ENCODE results near the gene KRT6B.

Gene KRT6B

DNA sequence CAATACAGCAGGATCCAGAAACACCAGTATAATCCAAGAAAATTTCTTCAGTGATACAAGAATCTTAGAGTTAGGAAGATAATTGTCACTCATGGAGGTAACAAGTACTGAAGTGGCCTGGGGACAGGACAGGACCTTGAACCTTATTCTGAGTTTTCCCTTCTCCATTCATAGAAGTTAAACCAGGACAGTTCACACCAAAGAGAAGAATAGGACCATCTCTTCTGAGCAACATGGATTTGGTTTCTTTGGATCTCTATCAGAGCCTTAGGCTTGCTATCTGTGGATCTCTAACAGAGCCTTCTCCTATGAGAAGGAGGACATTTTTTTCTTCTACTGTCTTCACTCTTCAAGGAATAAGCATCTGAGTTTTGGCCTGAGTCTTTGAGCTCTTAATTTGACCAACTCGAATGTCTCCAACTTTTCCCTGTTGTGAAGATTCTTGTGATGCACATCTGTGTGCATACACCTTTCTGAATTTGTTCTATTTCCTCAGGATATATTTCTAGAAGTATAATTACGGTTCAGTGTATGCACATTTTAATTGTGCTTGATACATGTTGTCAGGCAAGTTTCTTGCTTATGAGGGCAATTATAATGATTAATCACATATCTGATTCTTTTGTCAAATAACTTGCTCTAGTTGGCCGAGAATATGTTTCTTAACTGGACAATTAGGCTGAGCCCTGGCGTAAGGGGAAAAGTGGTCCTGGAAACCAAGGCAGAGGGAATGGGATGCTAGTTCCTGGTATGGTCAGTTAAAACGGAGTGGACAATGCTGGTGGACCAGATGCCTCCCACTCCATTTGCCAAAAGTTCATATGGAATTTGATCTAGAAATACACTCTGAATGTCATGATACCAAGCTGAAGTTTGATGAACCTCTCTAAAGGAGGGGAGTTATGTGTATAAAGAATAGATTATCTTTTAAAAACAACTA lies 34.5 kb upstream of the KRT6B start:
- Histone ChIP-seq H2AFZ (ENCODE audit: low read length) (no peak overlapping the region), H3F3A (ENCODE audit: low read depth) (no peaks in the 10 kb centered on the region), H3K4me2 (ENCODE audit: low read depth, low read length, poor library complexity, severe bottlenecking) (no peak overlapping the region), H3K36me3 (ENCODE audit: insufficient read depth, low read length) (no peaks in the 10 kb centered on the region), H3K4me1 (ENCODE audit: insufficient read depth, low read length, poor library complexity, severe bottlenecking) (no peaks in the 10 kb centered on the region), H3K4me3 (ENCODE audit: low read length, poor library complexity, severe bottlenecking) (no peak overlapping the region), H3K9ac (ENCODE audit: low read depth, low read length, poor library complexity, severe bottlenecking) (no peak overlapping the region), H3K79me2 (ENCODE audit: insufficient read depth, low read length) (no peaks in the 10 kb centered on the region), H3K9me3 (ENCODE audit: insufficient read depth, low read depth, low read length) (no peaks in the 10 kb centered on the region; the same call in 1 of the 2 replicates), H3K27me3 (ENCODE audit: insufficient read depth, low read length, poor library complexity, severe bottlenecking) (no peaks in the 10 kb centered on the region), H4K20me1 (ENCODE audit: insufficient read depth, low read length, poor library complexity, severe bottlenecking) (no peaks in the 10 kb centered on the region), H3K9me2 (replicated peaks; ENCODE audit: low read depth, low read length) (no peaks in the 10 kb centered on the region; the same call in 1 of the 2 replicates)
- TF ChIP-seq EZH2phosphoT487 (IDR thresholded peaks at IDR 0.05; ENCODE audit: borderline replicate concordance) (no peak), CTCF (conservative IDR thresholded peaks at IDR 0.05; ENCODE audit: low read length) (no peak)

DNA sequence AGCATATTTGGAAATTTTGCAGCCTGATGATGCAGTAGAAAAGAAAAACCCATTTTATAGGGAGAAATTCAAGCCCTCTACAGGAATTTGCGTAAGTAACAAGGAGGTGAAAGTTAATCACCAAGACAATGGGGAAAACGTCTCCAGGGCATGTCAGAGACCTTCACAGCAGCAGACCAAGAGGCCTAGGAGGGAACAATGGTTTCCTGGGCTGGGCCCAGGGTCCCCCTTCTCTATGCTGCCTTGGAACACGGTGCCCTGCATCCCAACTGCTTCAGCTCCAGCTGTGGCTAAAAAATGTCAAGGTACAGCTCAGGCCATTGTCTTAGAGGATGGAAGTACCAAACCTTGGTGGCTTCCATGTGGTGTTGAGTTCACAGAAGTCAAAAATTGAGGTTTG lies 28.1 kb upstream of the KRT6B start:
- Histone ChIP-seq H3K36me3 (ENCODE audit: insufficient read depth, low read length) (no peaks in the 10 kb centered on the region), H3K4me1 (ENCODE audit: insufficient read depth, low read length, poor library complexity, severe bottlenecking) (no peaks in the 10 kb centered on the region), H3K27me3 (ENCODE audit: insufficient read depth, low read length, poor library complexity, severe bottlenecking) (no peaks in the 10 kb centered on the region), H3K9me2 (replicated peaks; ENCODE audit: low read depth, low read length) (no peaks in the 10 kb centered on the region; the same call in 1 of the 2 replicates), H3K9me3 (ENCODE audit: insufficient read depth, low read depth, low read length) (no peaks in the 10 kb centered on the region; the same call in 1 of the 2 replicates), H2AFZ (ENCODE audit: low read length) (no peak overlapping the region), H3K9ac (ENCODE audit: low read depth, low read length, poor library complexity, severe bottlenecking) (no peak overlapping the region), H3K79me2 (ENCODE audit: insufficient read depth, low read length) (no peaks in the 10 kb centered on the region), H3K4me3 (ENCODE audit: low read length, poor library complexity, severe bottlenecking) (no peak overlapping the region), H3F3A (ENCODE audit: low read depth) (no peaks in the 10 kb centered on the region), H4K20me1 (ENCODE audit: insufficient read depth, low read length, poor library complexity, severe bottlenecking) (no peaks in the 10 kb centered on the region), H3K4me2 (ENCODE audit: low read depth, low read length, poor library complexity, severe bottlenecking) (no peak overlapping the region)
- TF ChIP-seq EZH2phosphoT487 (IDR thresholded peaks at IDR 0.05; ENCODE audit: borderline replicate concordance) (no peak), CTCF (conservative IDR thresholded peaks at IDR 0.05; ENCODE audit: low read length) (no peak)

GRCh38 chr12:52477651-52478050 lies 25.7 kb upstream of the KRT6B start:
- no peak overlapping the region for H3K9ac ChIP-seq (ENCODE audit: low read depth, low read length, poor library complexity, severe bottlenecking)
- H3K9me2 ChIP-seq (replicated peaks; ENCODE audit: low read depth, low read length) = no peaks in the 10 kb centered on the region
- H3K27me3 ChIP-seq (ENCODE audit: insufficient read depth, low read length, poor library complexity, severe bottlenecking) = no peaks in the 10 kb centered on the region
- no peaks in the 10 kb centered on the region for H3F3A ChIP-seq (ENCODE audit: low read depth)
- TF ChIP-seq EZH2phosphoT487 (IDR thresholded peaks at IDR 0.05; ENCODE audit: borderline replicate concordance) = no peak
- TF ChIP-seq CTCF (conservative IDR thresholded peaks at IDR 0.05; ENCODE audit: low read length) = no peak
- no peak overlapping the region for H2AFZ ChIP-seq (ENCODE audit: low read length)
- no peaks in the 10 kb centered on the region for H3K79me2 ChIP-seq (ENCODE audit: insufficient read depth, low read length)
- H3K4me3 ChIP-seq (ENCODE audit: low read length, poor library complexity, severe bottlenecking) = no peak overlapping the region
- no peaks in the 10 kb centered on the region for H3K4me1 ChIP-seq (ENCODE audit: insufficient read depth, low read length, poor library complexity, severe bottlenecking)
- H3K4me2 ChIP-seq (ENCODE audit: low read depth, low read length, poor library complexity, severe bottlenecking) = no peak overlapping the region
- H3K9me3 ChIP-seq (ENCODE audit: insufficient read depth, low read depth, low read length) = no peaks in the 10 kb centered on the region
- no peaks in the 10 kb centered on the region for H3K36me3 ChIP-seq (ENCODE audit: insufficient read depth, low read length)
- no peaks in the 10 kb centered on the region for H4K20me1 ChIP-seq (ENCODE audit: insufficient read depth, low read length, poor library complexity, severe bottlenecking)
